Spleen (tissue), 11 donors: ENCODE results near the gene PTPRG. TPM values are rescaled to one million over a fixed set of nuclear protein-coding genes. Genes with fewer than 3 reads are reported as not detected.

Experiments used
- DNase-seq: peaks from one replicate; pipeline ENCODE4 v3.0.0-alpha.2; 2020
- H3K27ac ChIP-seq, 8 donors: fragments of 200-600 bp; sonication (generic) in 7 of 8; 1 replicate in 4 of 8; 2 replicates in 4 of 8; pipeline versions ENCODE4 v1.5.0 to v1.8.0; 2016 to 2021; ENCODE audit warnings: inconsistent platforms in 4 of 8, mild to moderate bottlenecking in 4 of 8, moderate library complexity in 1 of 8
- H3K27me3 ChIP-seq, 7 donors: fragments of 200-600 bp; sonication (generic) in 6 of 7; replicated peaks in 1 of 7; 1 replicate in 4 of 7; 2 replicates in 3 of 7; pipeline versions ENCODE4 v1.5.0 to v1.8.0; 2016 to 2021; ENCODE audit warnings: inconsistent platforms in 3 of 7, mild to moderate bottlenecking in 1 of 7
- H3K36me3 ChIP-seq, 6 donors: fragments of 200-600 bp; sonication (generic) in 5 of 6; 1 replicate in 4 of 6; 2 replicates in 2 of 6; pipeline versions ENCODE4 v1.5.0 to v1.8.0; 2016 to 2021; ENCODE audit warnings: inconsistent platforms in 2 of 6
- H3K4me1 ChIP-seq, 6 donors: fragments of 200-600 bp; sonication (generic) in 5 of 6; 1 replicate in 3 of 6; 2 replicates in 3 of 6; pipeline versions ENCODE4 v1.5.0 to v1.8.0; 2016 to 2021; ENCODE audit warnings: inconsistent platforms in 3 of 6
- H3K4me3 ChIP-seq, 8 donors: fragments of 200-600 bp; sonication (generic) in 7 of 8; 1 replicate in 4 of 8; 2 replicates in 4 of 8; pipeline versions ENCODE4 v1.5.0 to v1.8.0; 2016 to 2021; ENCODE audit warnings: inconsistent platforms in 4 of 8, mild to moderate bottlenecking in 4 of 8, moderate library complexity in 2 of 8
- H3K9me3 ChIP-seq, 8 donors: fragments of 200-600 bp; sonication (generic) in 7 of 8; 1 replicate in 4 of 8; 2 replicates in 4 of 8; pipeline versions ENCODE4 v1.5.0 to v1.8.0; 2016 to 2021; ENCODE audit warnings: inconsistent platforms in 4 of 8
- POLR2A ChIP-seq, 3 donors: fragments of 450-650 bp; IDR thresholded peaks; one replicate each; pipeline ENCODE4 v1.5.1; 2017; ENCODE audit warnings: antibody characterized with exemption in 3 of 3, mild to moderate bottlenecking in 1 of 3
- POLR2AphosphoS5 ChIP-seq, 3 donors: sonication (generic); formaldehyde crosslinking; IDR thresholded peaks; one replicate each; pipeline ENCODE4 v1.5.1; 2017; ENCODE audit warnings: antibody characterized with exemption in 3 of 3
- WGBS, 5 donors: extraction: QIAGEN DNeasy Blood & Tissue Kit in 3 of 5; methylation state at CpG; one replicate each; pipeline versions ENCODE4 v1.1.5 to v1.1.7; 2013 to 2018; 5-methylcytosine and 5-hydroxymethylcytosine counted together
- intact Hi-C: fragments of 100-400 bp; cut with DNase I; formaldehyde crosslinking; loops from one replicate; pipeline ENCODE4 v1.15.0; 2023; ENCODE audit warnings: low total_unique reads
- polyA plus RNA-seq, 3 donors: library from polyadenylated mRNA; stranded (reverse); fragments of 200-250 nt; gene quantifications; one replicate each; pipeline ENCODE4 v1.2.1, GENCODE V29; 2013
- total RNA-seq, 7 donors: library from RNA; depleted of rRNA in 3 of 7; stranded (reverse); fragments of >200 nt in 3 of 7; fragmentation: NEBNext Ultra II Directional in 4 of 7; extraction: Animal tissue kit (Norgen Biotek cat#: 25700) in 4 of 7; gene quantifications; one replicate each; pipeline versions ENCODE4 v1.1.0 to v1.2.1, GENCODE V29; 2016 to 2021
- TF ChIP-seq, protein P1 (sequence below), 11 experiments: fragments of 200-600 bp in 7 of 11; fragments of 450-650 bp in 4 of 11; sonication (generic) in 4 of 11; IDR thresholded peaks in 8 of 11; conservative IDR thresholded peaks in 3 of 11; 1 replicate in 7 of 11; 2 replicates in 4 of 11; pipeline versions ENCODE4 v1.4.0 to v1.8.0; 2016 to 2021; ENCODE audit warnings: antibody characterized with exemption in 11 of 11, inconsistent platforms in 4 of 11, mild to moderate bottlenecking in 1 of 11
- donor health status: healthy with polysubstance abuse.
- donor health status: DM: no; HTN: no; CAD: no; lungs with moderate emphysema.
- donor health status: DM: no; HTN: no; CAD: no.
- donor health status: Bipolar disorder and iron deficiency.
- donor health status: healthy.
- donor health status: DM: no; HTN: no; CAD: no.
- donor health status: DM: yes; HTN: yes; CAD: no.

Gene PTPRG
- total and polyA plus RNA-seq, 10 donors: 0.89 to 77.0 (median 34.5) TPM

DNA sequence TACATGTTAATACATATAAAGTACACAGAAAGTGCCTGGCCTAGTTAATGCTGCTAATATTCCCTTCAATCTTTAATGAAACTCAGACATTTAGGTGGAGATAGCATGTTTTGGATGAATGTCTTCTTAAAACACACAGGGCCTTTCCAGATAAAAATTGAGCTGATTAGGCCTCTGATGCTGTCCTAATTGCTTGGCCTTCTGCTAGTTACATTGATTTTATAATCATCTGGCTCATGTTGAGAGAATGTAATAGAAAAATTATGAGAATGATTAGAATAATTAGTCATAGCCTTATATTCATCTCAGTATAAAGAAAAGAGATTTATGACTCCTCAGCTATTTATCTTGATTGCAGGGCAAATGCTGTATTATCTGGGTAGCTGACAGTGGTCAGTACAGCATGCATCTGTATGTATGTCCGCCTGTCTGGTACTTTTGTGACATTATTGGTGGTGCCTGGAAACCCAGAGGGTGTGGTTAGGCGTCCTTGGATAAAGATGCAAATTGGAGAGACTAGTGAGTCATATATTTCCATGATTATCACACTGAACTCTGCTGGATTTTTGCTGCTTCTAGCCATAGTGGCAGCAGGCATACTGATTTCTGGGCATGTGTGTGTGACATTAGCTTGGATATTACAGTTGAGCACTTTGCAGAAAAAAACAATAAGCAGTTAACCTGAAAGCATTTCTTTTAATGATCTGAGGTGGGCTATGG, 691.2 kb downstream of the PTPRG start:
- no peaks in the 10 kb centered on the region for H3K27me3 ChIP-seq
- intact Hi-C loops: no loop called here
- TF ChIP-seq POLR2A (IDR thresholded peaks at IDR 0.05) (no peak), POLR2AphosphoS5 (IDR thresholded peaks at IDR 0.05) (no peak)
- TF ChIP-seq, protein P1, sequence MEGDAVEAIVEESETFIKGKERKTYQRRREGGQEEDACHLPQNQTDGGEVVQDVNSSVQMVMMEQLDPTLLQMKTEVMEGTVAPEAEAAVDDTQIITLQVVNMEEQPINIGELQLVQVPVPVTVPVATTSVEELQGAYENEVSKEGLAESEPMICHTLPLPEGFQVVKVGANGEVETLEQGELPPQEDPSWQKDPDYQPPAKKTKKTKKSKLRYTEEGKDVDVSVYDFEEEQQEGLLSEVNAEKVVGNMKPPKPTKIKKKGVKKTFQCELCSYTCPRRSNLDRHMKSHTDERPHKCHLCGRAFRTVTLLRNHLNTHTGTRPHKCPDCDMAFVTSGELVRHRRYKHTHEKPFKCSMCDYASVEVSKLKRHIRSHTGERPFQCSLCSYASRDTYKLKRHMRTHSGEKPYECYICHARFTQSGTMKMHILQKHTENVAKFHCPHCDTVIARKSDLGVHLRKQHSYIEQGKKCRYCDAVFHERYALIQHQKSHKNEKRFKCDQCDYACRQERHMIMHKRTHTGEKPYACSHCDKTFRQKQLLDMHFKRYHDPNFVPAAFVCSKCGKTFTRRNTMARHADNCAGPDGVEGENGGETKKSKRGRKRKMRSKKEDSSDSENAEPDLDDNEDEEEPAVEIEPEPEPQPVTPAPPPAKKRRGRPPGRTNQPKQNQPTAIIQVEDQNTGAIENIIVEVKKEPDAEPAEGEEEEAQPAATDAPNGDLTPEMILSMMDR (IDR thresholded peaks at IDR 0.05 in 8 of 11, conservative IDR thresholded peaks at IDR 0.05 in 3 of 11): no peak
- H3K27ac ChIP-seq: no peak overlapping the region
- no peak for DNase-seq
- H3K36me3 ChIP-seq: peaks cover 0 to 6% (median 0%) of the 10 kb centered on the region in 6 donors
- no peaks in the 10 kb centered on the region for H3K9me3 ChIP-seq
- 54 to 74% (median 69%) methylated on average over 2 of the region's 2 CpGs for WGBS, 5 donors
- no peak overlapping the region for H3K4me3 ChIP-seq
- no peaks in the 10 kb centered on the region for H3K4me1 ChIP-seq

DNA sequence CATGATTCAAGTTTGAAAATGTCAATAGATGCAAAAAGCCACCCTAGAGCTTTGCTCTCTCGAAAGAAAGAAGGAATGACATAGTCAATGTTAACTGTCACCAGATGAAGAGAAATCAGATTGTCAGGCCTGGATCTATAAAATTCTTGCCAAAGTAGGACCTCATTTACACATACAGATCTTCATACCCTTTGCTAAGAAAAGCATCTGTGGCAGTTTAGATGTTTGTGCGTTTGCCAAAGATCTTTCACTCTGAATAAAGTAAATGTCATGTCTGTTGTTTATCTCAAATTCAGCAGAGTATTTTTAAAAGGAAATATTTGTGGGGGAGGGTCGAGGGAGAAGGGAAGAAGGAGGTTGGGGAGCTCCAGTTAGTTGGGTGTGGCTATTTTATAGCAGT, 692.6 kb downstream of the PTPRG start:
- no peak for DNase-seq
- no peaks in the 10 kb centered on the region for H3K4me1 ChIP-seq
- intact Hi-C loops: no loop called here
- no peaks in the 10 kb centered on the region for H3K9me3 ChIP-seq
- H3K36me3 ChIP-seq: peaks cover 0 to 6% (median 0%) of the 10 kb centered on the region in 6 donors
- no peak overlapping the region for H3K4me3 ChIP-seq
- 61 to 72% (median 66%) methylated on average over 3 of the region's 3 CpGs for WGBS, 5 donors
- TF ChIP-seq POLR2A (IDR thresholded peaks at IDR 0.05) (no peak), POLR2AphosphoS5 (IDR thresholded peaks at IDR 0.05) (no peak)
- TF ChIP-seq, protein P1 (IDR thresholded peaks at IDR 0.05 in 8 of 11, conservative IDR thresholded peaks at IDR 0.05 in 3 of 11): no peak
- no peak overlapping the region for H3K27ac ChIP-seq
- no peaks in the 10 kb centered on the region for H3K27me3 ChIP-seq

DNA sequence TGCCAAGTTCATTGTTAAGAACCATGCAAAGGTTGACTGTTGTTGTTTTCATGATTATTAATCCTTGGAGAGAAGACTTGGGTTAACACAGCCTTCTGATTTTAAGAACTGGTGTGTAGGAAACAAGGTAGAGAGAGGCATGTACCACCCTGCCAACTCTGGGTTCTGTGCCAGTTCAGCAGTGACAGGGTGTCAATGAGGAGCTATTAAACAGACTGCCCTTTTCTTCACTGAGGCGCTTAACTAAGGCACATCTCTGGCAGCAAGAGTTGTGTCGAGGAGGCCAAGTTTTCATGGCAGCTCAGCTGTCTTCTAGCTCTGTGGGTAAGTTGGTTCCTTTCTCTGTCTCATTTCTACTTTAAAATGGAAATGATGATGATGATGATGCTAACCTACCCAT, 694.4 kb downstream of the PTPRG start:
- 86 to 95% (median 94%) methylated on average over 2 of the region's 2 CpGs for WGBS, 5 donors
- intact Hi-C loops: no loop called here
- no peaks in the 10 kb centered on the region for H3K9me3 ChIP-seq
- no peak overlapping the region for H3K4me3 ChIP-seq
- no peak overlapping the region for H3K27ac ChIP-seq
- H3K4me1 ChIP-seq: no peaks in the 10 kb centered on the region
- H3K27me3 ChIP-seq: no peaks in the 10 kb centered on the region
- no peak for TF ChIP-seq POLR2AphosphoS5 (IDR thresholded peaks at IDR 0.05)
- TF ChIP-seq, protein P1 (IDR thresholded peaks at IDR 0.05 in 8 of 11, conservative IDR thresholded peaks at IDR 0.05 in 3 of 11): no peak
- TF ChIP-seq POLR2A (IDR thresholded peaks at IDR 0.05): no peak
- DNase-seq: no peak
- peaks cover 0 to 6% (median 0%) of the 10 kb centered on the region in 6 donors for H3K36me3 ChIP-seq

DNA sequence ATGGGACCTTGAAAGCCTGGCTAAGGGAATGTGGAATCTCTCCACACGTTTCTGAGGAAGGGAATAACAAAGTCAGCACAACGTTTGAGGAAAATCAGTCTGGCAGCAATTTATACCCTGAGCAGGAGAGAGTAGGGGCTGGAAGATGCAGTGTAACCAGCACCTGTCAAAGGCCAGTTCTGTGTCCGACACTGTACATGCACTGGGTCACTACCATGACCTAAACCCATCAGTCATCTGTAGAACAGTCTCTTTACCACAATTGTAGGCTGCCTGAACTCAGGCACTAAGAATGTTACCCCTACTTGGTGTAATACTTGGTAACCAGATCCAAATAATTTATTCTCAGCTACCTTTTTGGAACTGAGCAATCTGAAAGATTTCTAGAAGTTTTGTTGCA, 698.6 kb downstream of the PTPRG start:
- H3K9me3 ChIP-seq: no peaks in the 10 kb centered on the region
- peaks cover 0 to 25% (median 0%) of the 10 kb centered on the region in 6 donors for H3K36me3 ChIP-seq
- WGBS, 5 donors: 54 to 72% (median 59%) methylated on average over 3 of the region's 3 CpGs

More for the DNA sequence above, 698.6 kb downstream of the PTPRG start:
- H3K27me3 ChIP-seq: no peaks in the 10 kb centered on the region
- TF ChIP-seq, protein P1 (IDR thresholded peaks at IDR 0.05 in 8 of 11, conservative IDR thresholded peaks at IDR 0.05 in 3 of 11): no peak
- no peak for TF ChIP-seq POLR2A (IDR thresholded peaks at IDR 0.05)
- no peak for TF ChIP-seq POLR2AphosphoS5 (IDR thresholded peaks at IDR 0.05)
- no peak overlapping the region for H3K27ac ChIP-seq
- intact Hi-C loops: no loop called here
- no peak overlapping the region for H3K4me3 ChIP-seq
- no peak for DNase-seq
- no peaks in the 10 kb centered on the region for H3K4me1 ChIP-seq
